Ovary (tissue), 3 donors: Measurements from ENCODE around the gene GOLGA6D.
"Not testable (repeated sequence)": the region's sequence is repeated elsewhere in the genome, so short reads cannot be mapped to it uniquely, and the experiment has no call there.

Experiments
- CTCF ChIP-seq, 3 donors: fragments of 450-650 bp in 2 of 3; fragments of 200-600 bp in 1 of 3; IDR thresholded peaks; one replicate each; pipeline versions ENCODE4 v1.5.1 to v1.8.0; 2016 to 2022; ENCODE audit warnings: antibody characterized with exemption in 3 of 3, mild to moderate bottlenecking in 1 of 3
- EP300 ChIP-seq: sonication (generic); formaldehyde crosslinking; IDR thresholded peaks from one replicate; pipeline ENCODE4 v1.6.1; 2017; ENCODE audit warnings: antibody characterized with exemption
- POLR2A ChIP-seq: fragments of 450-650 bp; IDR thresholded peaks from one replicate; pipeline ENCODE4 v1.6.1; 2017; ENCODE audit warnings: antibody characterized with exemption, mild to moderate bottlenecking, moderate library complexity
- donor health status: DM: no; HTN: no; CAD: no.

- TF ChIP-seq CTCF (IDR thresholded peaks at IDR 0.05); POLR2A; EP300: not testable (repeated sequence)
Observed at GRCh38 chr15:75248991-75249390, 33.6 kb upstream of the GOLGA6D start.
